ENCODE data around the gene OR52N2. TPM values are rescaled to one million over a fixed set of nuclear protein-coding genes. Genes with fewer than 3 reads are reported as not detected.

The OR52N2 gene
- total and polyA plus RNA-seq, 9 of the 15 experiments (the other 6 are each of a cell fraction or from before 2014, with no cell fraction given), result not detected

GRCh38 chr11:5783255-5783654 is 25.5 kb upstream of the OR52N2 start, which contains the start of gene OR52N5:
Gene OR52N5 (minus strand): TSS chr11:5783355. CDS start chr11:5778634, 4,721 bp downstream.
- WGBS (ENCODE audit: insufficient coverage, low coverage, missing lambda C conversion rate), result 0% methylated on average over 4 of the region's 4 CpGs

More at GRCh38 chr11:5783255-5783654, 25.5 kb upstream of the OR52N2 start, which contains the start of gene OR52N5:
- H3K4me1 ChIP-seq (replicated peaks in 1 of 2; ENCODE audit: control insufficient read depth in 2 of 2, insufficient read depth in 2 of 2, low read length in 2 of 2), result no peaks in the 10 kb centered on the region
- H3K9ac ChIP-seq (ENCODE audit: insufficient read depth in 1 of 2, low read depth in 2 of 2, low read length in 2 of 2), result no peak within 1 kb of the TSS
- ChIA-PET POLR2A (no interaction called here), CTCF (ENCODE audit: low intra/inter-chr PET ratio) (no interaction called here)
- BruUV-seq (replicated peaks), result no TSS peak
- no peak within 1 kb of the TSS for H3K4me2 ChIP-seq (ENCODE audit: insufficient read depth, low read length)
- H3K27ac ChIP-seq (ENCODE audit: extremely low read depth, low read depth, low read length), result no peak within 1 kb of the TSS
- FAIRE-seq (no peak), ATAC-seq (no peak), DNase-seq (ENCODE audit: extremely low read depth in 1 of 4, low spot score in 3 of 4) (no peak)
- in situ Hi-C loops (cut with MboI) (no loop called here), intact Hi-C loops (cut with micrococcal nuclease) (no loop called here)
- H3K79me2 ChIP-seq (ENCODE audit: control insufficient read depth, insufficient read depth, low read length), result no peaks in the 10 kb centered on the region
- H3K9me3 ChIP-seq (replicated peaks; ENCODE audit: control insufficient read depth, insufficient read depth, low read depth, low read length), result no peaks in the 10 kb centered on the region
- H4K20me1 ChIP-seq (replicated peaks; ENCODE audit: control insufficient read depth, insufficient read depth, low read length), result no peaks in the 10 kb centered on the region
- no peaks in the 10 kb centered on the region; a peak in 1 of 5 replicates for H3K27me3 ChIP-seq (ENCODE audit: control insufficient read depth in 2 of 2, insufficient read depth in 2 of 2, low read length in 2 of 2)
- no peaks in the 10 kb centered on the region for H3K36me3 ChIP-seq (ENCODE audit: control insufficient read depth, insufficient read depth, low read length)
- no peaks in the 10 kb centered on the region for H3K9me1 ChIP-seq (ENCODE audit: control insufficient read depth, insufficient read depth, low read length)
- TF ChIP-seq SIX5 (IDR thresholded peaks at IDR 0.05; ENCODE audit: borderline replicate concordance in 1 of 2, insufficient read depth in 1 of 2, low read depth in 1 of 2, low read length in 2 of 2) (no peak), IRF2 (CRISPR knock-in tag; IDR thresholded peaks at IDR 0.05) (no peak), NCOA4 (IDR thresholded peaks at IDR 0.05; ENCODE audit: partially characterized antibody) (no peak), ZNF431 (CRISPR knock-in tag; IDR thresholded peaks at IDR 0.05) (no peak), ZNF12 (CRISPR knock-in tag; IDR thresholded peaks at IDR 0.05) (no peak), SIRT6 (IDR thresholded peaks at IDR 0.05; ENCODE audit: low read depth, low read length) (no peak), SUPT5H (IDR thresholded peaks at IDR 0.05) (no peak), DMBX1 (CRISPR knock-in tag; IDR thresholded peaks at IDR 0.05; ENCODE audit: borderline replicate concordance) (no peak)
- TF ChIP-seq, protein P1, sequence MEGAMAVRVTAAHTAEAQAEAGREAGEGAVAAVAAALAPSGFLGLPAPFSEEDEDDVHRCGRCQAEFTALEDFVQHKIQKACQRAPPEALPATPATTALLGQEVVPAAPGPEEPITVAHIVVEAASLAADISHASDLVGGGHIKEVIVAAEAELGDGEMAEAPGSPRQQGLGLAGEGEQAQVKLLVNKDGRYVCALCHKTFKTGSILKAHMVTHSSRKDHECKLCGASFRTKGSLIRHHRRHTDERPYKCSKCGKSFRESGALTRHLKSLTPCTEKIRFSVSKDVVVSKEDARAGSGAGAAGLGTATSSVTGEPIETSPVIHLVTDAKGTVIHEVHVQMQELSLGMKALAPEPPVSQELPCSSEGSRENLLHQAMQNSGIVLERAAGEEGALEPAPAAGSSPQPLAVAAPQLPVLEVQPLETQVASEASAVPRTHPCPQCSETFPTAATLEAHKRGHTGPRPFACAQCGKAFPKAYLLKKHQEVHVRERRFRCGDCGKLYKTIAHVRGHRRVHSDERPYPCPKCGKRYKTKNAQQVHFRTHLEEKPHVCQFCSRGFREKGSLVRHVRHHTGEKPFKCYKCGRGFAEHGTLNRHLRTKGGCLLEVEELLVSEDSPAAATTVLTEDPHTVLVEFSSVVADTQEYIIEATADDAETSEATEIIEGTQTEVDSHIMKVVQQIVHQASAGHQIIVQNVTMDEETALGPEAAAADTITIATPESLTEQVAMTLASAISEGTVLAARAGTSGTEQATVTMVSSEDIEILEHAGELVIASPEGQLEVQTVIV (CRISPR knock-in tag; IDR thresholded peaks at IDR 0.05; ENCODE audit: borderline replicate concordance), result no peak
- TF ChIP-seq, protein P2, sequence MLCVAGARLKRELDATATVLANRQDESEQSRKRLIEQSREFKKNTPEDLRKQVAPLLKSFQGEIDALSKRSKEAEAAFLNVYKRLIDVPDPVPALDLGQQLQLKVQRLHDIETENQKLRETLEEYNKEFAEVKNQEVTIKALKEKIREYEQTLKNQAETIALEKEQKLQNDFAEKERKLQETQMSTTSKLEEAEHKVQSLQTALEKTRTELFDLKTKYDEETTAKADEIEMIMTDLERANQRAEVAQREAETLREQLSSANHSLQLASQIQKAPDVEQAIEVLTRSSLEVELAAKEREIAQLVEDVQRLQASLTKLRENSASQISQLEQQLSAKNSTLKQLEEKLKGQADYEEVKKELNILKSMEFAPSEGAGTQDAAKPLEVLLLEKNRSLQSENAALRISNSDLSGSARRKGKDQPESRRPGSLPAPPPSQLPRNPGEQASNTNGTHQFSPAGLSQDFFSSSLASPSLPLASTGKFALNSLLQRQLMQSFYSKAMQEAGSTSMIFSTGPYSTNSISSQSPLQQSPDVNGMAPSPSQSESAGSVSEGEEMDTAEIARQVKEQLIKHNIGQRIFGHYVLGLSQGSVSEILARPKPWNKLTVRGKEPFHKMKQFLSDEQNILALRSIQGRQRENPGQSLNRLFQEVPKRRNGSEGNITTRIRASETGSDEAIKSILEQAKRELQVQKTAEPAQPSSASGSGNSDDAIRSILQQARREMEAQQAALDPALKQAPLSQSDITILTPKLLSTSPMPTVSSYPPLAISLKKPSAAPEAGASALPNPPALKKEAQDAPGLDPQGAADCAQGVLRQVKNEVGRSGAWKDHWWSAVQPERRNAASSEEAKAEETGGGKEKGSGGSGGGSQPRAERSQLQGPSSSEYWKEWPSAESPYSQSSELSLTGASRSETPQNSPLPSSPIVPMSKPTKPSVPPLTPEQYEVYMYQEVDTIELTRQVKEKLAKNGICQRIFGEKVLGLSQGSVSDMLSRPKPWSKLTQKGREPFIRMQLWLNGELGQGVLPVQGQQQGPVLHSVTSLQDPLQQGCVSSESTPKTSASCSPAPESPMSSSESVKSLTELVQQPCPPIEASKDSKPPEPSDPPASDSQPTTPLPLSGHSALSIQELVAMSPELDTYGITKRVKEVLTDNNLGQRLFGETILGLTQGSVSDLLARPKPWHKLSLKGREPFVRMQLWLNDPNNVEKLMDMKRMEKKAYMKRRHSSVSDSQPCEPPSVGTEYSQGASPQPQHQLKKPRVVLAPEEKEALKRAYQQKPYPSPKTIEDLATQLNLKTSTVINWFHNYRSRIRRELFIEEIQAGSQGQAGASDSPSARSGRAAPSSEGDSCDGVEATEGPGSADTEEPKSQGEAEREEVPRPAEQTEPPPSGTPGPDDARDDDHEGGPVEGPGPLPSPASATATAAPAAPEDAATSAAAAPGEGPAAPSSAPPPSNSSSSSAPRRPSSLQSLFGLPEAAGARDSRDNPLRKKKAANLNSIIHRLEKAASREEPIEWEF (CRISPR knock-in tag; IDR thresholded peaks at IDR 0.05), result no peak
- H3K4me3 ChIP-seq, result no peak within 1 kb of the TSS
- no peak within 1 kb of the TSS for H2AFZ ChIP-seq (ENCODE audit: low read depth, low read length)

Measured in K562 (cell line).